DOHH2 (cell line): Measurements from ENCODE around the gene ZSCAN10.

Experiments
- H3F3A ChIP-seq: fragments of 200-600 bp; sonication (generic), shearing (Covaris generic); 2 replicates; pipeline ENCODE4 v1.6.0; 2016; ENCODE audit warnings: antibody characterized with exemption, mild to moderate bottlenecking; ENCODE audit not compliant: control insufficient read depth, insufficient read depth
- H3K27ac ChIP-seq: fragments of 200-600 bp; sonication (generic); 2 replicates; pipeline ENCODE4 v1.5.1; 2014; ENCODE audit warnings: low read depth, mild to moderate bottlenecking, low read length, moderate library complexity
- H3K27me3 ChIP-seq: fragments of 200-600 bp; sonication (generic); 2 replicates; pipeline ENCODE4 v1.6.1; 2014; ENCODE audit warnings: mild to moderate bottlenecking, low read length, mixed read lengths; ENCODE audit not compliant: control insufficient read depth
- H3K36me3 ChIP-seq: fragments of 200-600 bp; sonication (generic); 2 replicates; pipeline ENCODE4 v1.6.1; 2014; ENCODE audit warnings: mild to moderate bottlenecking, low read length, moderate library complexity, mixed read lengths; ENCODE audit not compliant: control insufficient read depth
- H3K4me1 ChIP-seq: fragments of 200-600 bp; sonication (generic); 2 replicates; pipeline ENCODE4 v1.6.1; 2014; ENCODE audit warnings: mild to moderate bottlenecking, low read length, mixed read lengths; ENCODE audit not compliant: control insufficient read depth
- H3K4me2 ChIP-seq: fragments of 200-600 bp; sonication (generic); 2 replicates; pipeline ENCODE4 v1.6.0; 2014; ENCODE audit warnings: mild to moderate bottlenecking, low read length, moderate library complexity
- H3K4me3 ChIP-seq: fragments of 200-600 bp; sonication (generic); 2 replicates; pipeline ENCODE4 v1.5.1; 2014; ENCODE audit warnings: mild to moderate bottlenecking, low read length, mixed read lengths
- H3K79me2 ChIP-seq: fragments of 200-600 bp; sonication (generic); 2 replicates; pipeline ENCODE4 v1.6.1; 2014; ENCODE audit warnings: mild to moderate bottlenecking, low read length, mixed read lengths; ENCODE audit not compliant: control insufficient read depth
- H3K9me2 ChIP-seq: fragments of 200-600 bp; sonication (generic); replicated peaks from 2 replicates; pipeline ENCODE4 v1.6.1; 2014; ENCODE audit warnings: mild to moderate bottlenecking, low read length, mixed read lengths; ENCODE audit not compliant: control insufficient read depth
- H3K9me3 ChIP-seq: fragments of 200-600 bp; sonication (generic); 2 replicates; pipeline ENCODE4 v1.6.1; 2014; ENCODE audit warnings: antibody characterized with exemption, low read length, mixed read lengths; ENCODE audit not compliant: control insufficient read depth, insufficient read depth
- H4K20me1 ChIP-seq: fragments of 200-600 bp; sonication (generic); 2 replicates; pipeline ENCODE4 v1.6.0; 2014; ENCODE audit warnings: low read depth, mild to moderate bottlenecking, antibody characterized with exemption, low read length, moderate library complexity; ENCODE audit not compliant: control insufficient read depth, insufficient read depth
- CTCF ChIP-seq: fragments of 200-600 bp; sonication (generic); IDR thresholded peaks from one replicate; pipeline ENCODE4 v1.5.1; 2014; ENCODE audit warnings: antibody characterized with exemption, mild to moderate bottlenecking, low read depth, low read length; ENCODE audit not compliant: poor library complexity, severe bottlenecking
- EZH2phosphoT487 ChIP-seq: fragments of 200-600 bp; sonication (generic); IDR thresholded peaks from 2 replicates; pipeline ENCODE4 v1.6.1; 2017; ENCODE audit warnings: borderline replicate concordance, mild to moderate bottlenecking, antibody characterized with exemption, low read length, moderate library complexity, mixed read lengths

The ZSCAN10 gene

GRCh38 chr16:3120435-3120834 is 21.3 kb upstream of the ZSCAN10 start:
- Histone ChIP-seq H3K9me3 (no peaks in the 10 kb centered on the region), H3K36me3 (no peaks in the 10 kb centered on the region), H3F3A (no peaks in the 10 kb centered on the region), H3K9me2 (no peaks in the 10 kb centered on the region), H3K27me3 (peaks cover 8% of the 10 kb centered on the region; the same call in 1 of the 2 replicates), H3K27ac (no peak overlapping the region), H4K20me1 (no peaks in the 10 kb centered on the region), H3K4me1 (peaks cover 16% of the 10 kb centered on the region), H3K79me2 (no peaks in the 10 kb centered on the region), H3K4me3 (no peak overlapping the region), H3K4me2 (no peak overlapping the region)
- TF ChIP-seq CTCF (no peak), EZH2phosphoT487 (no peak)

- H3K4me1 ChIP-seq, result peaks cover 12% of the 10 kb centered on the region
- H3K36me3 ChIP-seq, result no peaks in the 10 kb centered on the region
- no peaks in the 10 kb centered on the region for H3F3A ChIP-seq
- H3K27ac ChIP-seq, result no peak overlapping the region
- no peaks in the 10 kb centered on the region for H3K9me2 ChIP-seq
- TF ChIP-seq EZH2phosphoT487 (no peak), CTCF (no peak)
- H3K4me3 ChIP-seq, result no peak overlapping the region
- no peaks in the 10 kb centered on the region for H3K9me3 ChIP-seq
- no peak overlapping the region for H3K4me2 ChIP-seq
- H3K79me2 ChIP-seq, result no peaks in the 10 kb centered on the region
- H4K20me1 ChIP-seq, result no peaks in the 10 kb centered on the region
- H3K27me3 ChIP-seq, result peaks cover 11% of the 10 kb centered on the region; the same call in 1 of the 2 replicates
Observed at GRCh38 chr16:3119701-3120408, 20.8 kb upstream of the ZSCAN10 start.

- H3K79me2 ChIP-seq, result no peaks in the 10 kb centered on the region
- peaks cover 11% of the 10 kb centered on the region for H3K4me1 ChIP-seq
- no peak overlapping the region for H3K4me3 ChIP-seq
- TF ChIP-seq CTCF (no peak), EZH2phosphoT487 (no peak)
- H3K9me2 ChIP-seq, result no peaks in the 10 kb centered on the region
- no peaks in the 10 kb centered on the region for H3K9me3 ChIP-seq
- no peak overlapping the region for H3K27ac ChIP-seq
- H3K36me3 ChIP-seq, result no peaks in the 10 kb centered on the region
- no peaks in the 10 kb centered on the region for H3F3A ChIP-seq
- no peaks in the 10 kb centered on the region for H4K20me1 ChIP-seq
- peaks cover 12% of the 10 kb centered on the region; the same call in 1 of the 2 replicates for H3K27me3 ChIP-seq
- H3K4me2 ChIP-seq, result no peak overlapping the region
Observed at GRCh38 chr16:3119286-3119685, 20.2 kb upstream of the ZSCAN10 start.
